Esophagus (tissue), 2 donors: Measurements from ENCODE around the gene VEZT. TPM values are rescaled to one million over a fixed set of nuclear protein-coding genes. Genes with fewer than 3 reads are reported as not detected.
"Not testable (repeated sequence)": the region's sequence is repeated elsewhere in the genome, so short reads cannot be mapped to it uniquely, and the experiment has no call there.

Source experiments
- H3K27ac ChIP-seq, 2 donors: one replicate each; pipeline ENCODE4 v1.5.1; 2013; ENCODE audit warnings: low read depth in 2 of 2, mild to moderate bottlenecking in 2 of 2, inconsistent platforms in 1 of 2, low read length in 1 of 2, moderate library complexity in 1 of 2
- H3K27me3 ChIP-seq, 2 donors: one replicate each; pipeline ENCODE4 v1.6.1; 2013; ENCODE audit warnings: low read length in 2 of 2, control low read depth in 1 of 2, mild to moderate bottlenecking in 1 of 2; ENCODE audit not compliant: insufficient read depth in 2 of 2, control insufficient read depth in 1 of 2
- H3K36me3 ChIP-seq, 2 donors: one replicate each; pipeline ENCODE4 v1.6.1; 2013; ENCODE audit warnings: low read length in 1 of 2; ENCODE audit not compliant: control insufficient read depth in 2 of 2, insufficient read depth in 2 of 2
- H3K4me1 ChIP-seq, 2 donors: one replicate each; pipeline ENCODE4 v1.6.1; 2013; ENCODE audit warnings: low read length in 1 of 2; ENCODE audit not compliant: control insufficient read depth in 2 of 2, insufficient read depth in 2 of 2
- H3K4me3 ChIP-seq, 2 donors: one replicate each; pipeline ENCODE4 v1.5.1; 2013; ENCODE audit warnings: low read length in 2 of 2, mild to moderate bottlenecking in 2 of 2, low read depth in 1 of 2, moderate library complexity in 1 of 2
- H3K9me3 ChIP-seq, 2 donors: one replicate each; pipeline ENCODE4 v1.6.1; 2013; ENCODE audit warnings: mild to moderate bottlenecking in 2 of 2, low read depth in 1 of 2, low read length in 1 of 2, moderate library complexity in 1 of 2; ENCODE audit not compliant: control insufficient read depth in 2 of 2, insufficient read depth in 1 of 2
- WGBS, 2 donors: extraction: QIAGEN DNeasy Blood & Tissue Kit; methylation state at CpG; one replicate each; pipeline ENCODE4 v1.1.7; 2013; 5-methylcytosine and 5-hydroxymethylcytosine counted together
- polyA plus RNA-seq, 2 donors: library from polyadenylated mRNA; stranded (reverse); fragments of 200-250 nt; gene quantifications; one replicate each; pipeline ENCODE4 v1.2.3, GENCODE V29; 2013
- donor health status: healthy with polysubstance abuse.
- donor health status: Bipolar disorder and iron deficiency.

The VEZT gene
- polyA plus RNA-seq, 2 donors = 22.7 to 23.9 TPM

DNA sequence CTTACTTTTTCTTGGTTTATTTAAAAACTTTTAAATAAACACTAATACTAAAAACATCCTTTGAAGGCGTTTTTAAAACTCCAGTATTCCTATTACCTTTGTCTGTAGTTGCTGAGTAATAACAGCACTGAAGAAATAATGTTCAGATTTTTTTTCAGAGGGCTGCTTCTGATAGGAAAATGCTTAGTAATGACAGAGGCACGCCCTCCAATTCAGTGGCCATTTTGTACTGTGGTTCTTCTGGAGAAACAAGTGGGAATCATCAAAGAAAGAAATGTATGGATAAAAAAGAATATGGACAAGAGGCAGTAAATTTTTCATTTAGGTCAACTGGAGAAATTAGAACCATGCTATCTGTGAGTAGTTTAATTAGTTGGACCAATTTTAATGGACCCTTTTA, 13.6 kb downstream of the VEZT start:
- H3K36me3 ChIP-seq = no peaks in the 10 kb centered on the region
- 60 to 64% methylated on average over 2 of the region's 2 CpGs for WGBS, 2 donors
- H3K27me3 ChIP-seq = no peaks in the 10 kb centered on the region
- H3K4me3 ChIP-seq = no peak overlapping the region
- no peaks in the 10 kb centered on the region for H3K9me3 ChIP-seq
- H3K4me1 ChIP-seq = no peaks in the 10 kb centered on the region
- no peak overlapping the region for H3K27ac ChIP-seq

DNA sequence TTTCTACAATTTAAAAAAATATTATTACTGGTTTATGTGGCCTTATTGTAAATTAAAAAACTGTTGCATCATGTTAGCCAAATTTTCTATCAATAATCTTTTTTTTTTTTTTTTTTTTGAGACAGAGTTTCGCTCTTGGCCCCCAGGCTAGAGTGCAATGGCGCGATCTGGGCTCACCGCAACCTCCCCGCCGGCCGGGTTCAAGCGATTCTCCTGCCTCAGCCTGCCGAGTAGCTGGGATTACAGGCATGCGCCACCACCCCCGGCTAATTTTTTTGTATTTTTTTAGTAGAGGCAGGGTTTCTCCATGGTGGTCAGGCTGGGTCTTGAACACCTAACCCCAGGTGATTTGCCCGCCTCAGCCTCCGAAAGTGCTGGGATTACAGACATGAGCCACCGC, 16.6 kb downstream of the VEZT start:
- not testable (repeated sequence) for H3K36me3 ChIP-seq, H3K27ac ChIP-seq, H3K9me3 ChIP-seq, H3K4me1 ChIP-seq, H3K4me3 ChIP-seq, H3K27me3 ChIP-seq
- WGBS, 2 donors = 97 to 98% methylated on average over 14 of the region's 14 CpGs

GRCh38 chr12:95235621-95236020, 18.0 kb downstream of the VEZT start:
- not testable (repeated sequence) for H3K27ac ChIP-seq, H3K27me3 ChIP-seq, H3K4me3 ChIP-seq, H3K4me1 ChIP-seq, H3K36me3 ChIP-seq, H3K9me3 ChIP-seq
- WGBS, 2 donors = 94 to 97% methylated on average over 24 to 31 of the region's 31 CpGs

GRCh38 chr12:95237315-95237714, 19.7 kb downstream of the VEZT start:
- H3K4me1 ChIP-seq = no peaks in the 10 kb centered on the region
- H3K9me3 ChIP-seq = no peaks in the 10 kb centered on the region
- no peaks in the 10 kb centered on the region for H3K36me3 ChIP-seq
- 44 to 60% methylated on average over 1 of the region's 1 CpG for WGBS, 2 donors
- H3K27me3 ChIP-seq = no peaks in the 10 kb centered on the region
- no peak overlapping the region for H3K4me3 ChIP-seq
- H3K27ac ChIP-seq = no peak overlapping the region

GRCh38 chr12:95238150-95238549, 20.5 kb downstream of the VEZT start:
- Histone ChIP-seq H3K36me3 (no peaks in the 10 kb centered on the region), H3K27me3 (no peaks in the 10 kb centered on the region), H3K4me1 (no peaks in the 10 kb centered on the region), H3K4me3 (no peak overlapping the region), H3K9me3 (no peaks in the 10 kb centered on the region), H3K27ac (no peak overlapping the region)
- 75 to 85% methylated on average over 1 of the region's 1 CpG for WGBS, 2 donors

GRCh38 chr12:95239216-95239615, 21.6 kb downstream of the VEZT start:
- Histone ChIP-seq H3K9me3 (no peaks in the 10 kb centered on the region), H3K4me3 (no peak overlapping the region), H3K36me3 (no peaks in the 10 kb centered on the region), H3K27me3 (no peaks in the 10 kb centered on the region), H3K4me1 (no peaks in the 10 kb centered on the region), H3K27ac (no peak overlapping the region)

GRCh38 chr12:95239835-95240234, 22.2 kb downstream of the VEZT start:
- not testable (repeated sequence) for H3K9me3 ChIP-seq, H3K36me3 ChIP-seq
- WGBS, 2 donors = 84 to 89% methylated on average over 2 of the region's 2 CpGs

GRCh38 chr12:95240556-95240955, 22.9 kb downstream of the VEZT start:
- H3K4me1 ChIP-seq = no peaks in the 10 kb centered on the region
- no peaks in the 10 kb centered on the region for H3K36me3 ChIP-seq
- H3K27me3 ChIP-seq = no peaks in the 10 kb centered on the region
- H3K27ac ChIP-seq = no peak overlapping the region
- H3K4me3 ChIP-seq = no peak overlapping the region
- WGBS, 2 donors = 75 to 79% methylated on average over 2 of the region's 2 CpGs
- no peaks in the 10 kb centered on the region for H3K9me3 ChIP-seq

More at GRCh38 chr12:95239835-95240234, 22.2 kb downstream of the VEZT start:
- H3K4me3 ChIP-seq, H3K27ac ChIP-seq, H3K27me3 ChIP-seq, H3K4me1 ChIP-seq: not testable (repeated sequence)

- H3K36me3 ChIP-seq, H3K4me1 ChIP-seq, H3K27ac ChIP-seq, H3K9me3 ChIP-seq, H3K27me3 ChIP-seq, H3K4me3 ChIP-seq: not testable (repeated sequence)
- WGBS, 2 donors = 85 to 86% methylated on average over 6 of the region's 6 CpGs
These were observed 23.5 kb downstream of the VEZT start for GRCh38 chr12:95241138-95241537.

GRCh38 chr12:95241761-95242506, 24.3 kb downstream of the VEZT start:
- WGBS, 2 donors = 91 to 95% methylated on average over 4 of the region's 4 CpGs
- no peak overlapping the region for H3K27ac ChIP-seq
- H3K9me3 ChIP-seq = no peaks in the 10 kb centered on the region
- no peaks in the 10 kb centered on the region for H3K36me3 ChIP-seq
- no peak overlapping the region for H3K4me3 ChIP-seq
- H3K4me1 ChIP-seq = no peaks in the 10 kb centered on the region
- H3K27me3 ChIP-seq = no peaks in the 10 kb centered on the region
